Measurements from ENCODE around the gene AK5. TPM values are rescaled to one million over a fixed set of nuclear protein-coding genes. Genes with fewer than 3 reads are reported as not detected.
"Not testable (repeated sequence)": the region's sequence is repeated elsewhere in the genome, so short reads cannot be mapped to it uniquely, and the experiment has no call there.

Gene AK5
- total and polyA plus RNA-seq, 9 donors: 0.45 to 3.5 (median 0.82) TPM; not detected in 2

DNA sequence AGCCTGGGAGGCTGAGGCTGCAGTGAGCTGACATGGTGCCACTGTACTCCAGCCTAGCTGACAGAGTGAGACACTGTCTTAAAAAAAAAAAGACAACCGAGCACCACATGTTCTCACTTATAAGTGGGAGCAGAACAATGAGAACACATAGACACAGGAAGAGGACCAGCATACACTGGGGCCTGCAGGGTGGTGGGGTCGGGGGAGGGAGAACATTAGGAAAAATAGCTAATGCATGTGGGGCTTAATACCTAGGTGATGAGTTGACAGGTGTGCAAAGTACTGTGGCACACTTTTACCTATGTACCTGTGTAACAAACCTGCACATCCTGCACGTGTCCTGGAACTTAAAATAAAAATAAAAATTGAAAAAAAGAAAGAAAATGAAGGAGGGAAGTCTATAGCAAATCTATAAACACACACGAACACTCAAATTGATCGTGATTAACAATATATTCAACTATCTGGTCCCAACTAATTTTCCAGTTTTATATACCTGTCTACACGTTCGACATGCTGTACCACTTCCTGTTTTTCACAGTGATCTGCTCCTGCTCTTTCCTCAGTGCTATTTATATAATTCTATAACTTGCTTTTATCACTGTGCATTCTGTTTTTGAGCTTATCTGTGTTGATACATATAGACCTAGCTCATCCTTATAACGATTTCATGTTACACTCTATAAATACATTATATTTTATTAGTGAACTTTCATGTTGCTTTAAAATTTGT, 27.2 kb downstream of the AK5 start:
- TF ChIP-seq, protein P1, sequence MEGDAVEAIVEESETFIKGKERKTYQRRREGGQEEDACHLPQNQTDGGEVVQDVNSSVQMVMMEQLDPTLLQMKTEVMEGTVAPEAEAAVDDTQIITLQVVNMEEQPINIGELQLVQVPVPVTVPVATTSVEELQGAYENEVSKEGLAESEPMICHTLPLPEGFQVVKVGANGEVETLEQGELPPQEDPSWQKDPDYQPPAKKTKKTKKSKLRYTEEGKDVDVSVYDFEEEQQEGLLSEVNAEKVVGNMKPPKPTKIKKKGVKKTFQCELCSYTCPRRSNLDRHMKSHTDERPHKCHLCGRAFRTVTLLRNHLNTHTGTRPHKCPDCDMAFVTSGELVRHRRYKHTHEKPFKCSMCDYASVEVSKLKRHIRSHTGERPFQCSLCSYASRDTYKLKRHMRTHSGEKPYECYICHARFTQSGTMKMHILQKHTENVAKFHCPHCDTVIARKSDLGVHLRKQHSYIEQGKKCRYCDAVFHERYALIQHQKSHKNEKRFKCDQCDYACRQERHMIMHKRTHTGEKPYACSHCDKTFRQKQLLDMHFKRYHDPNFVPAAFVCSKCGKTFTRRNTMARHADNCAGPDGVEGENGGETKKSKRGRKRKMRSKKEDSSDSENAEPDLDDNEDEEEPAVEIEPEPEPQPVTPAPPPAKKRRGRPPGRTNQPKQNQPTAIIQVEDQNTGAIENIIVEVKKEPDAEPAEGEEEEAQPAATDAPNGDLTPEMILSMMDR (IDR thresholded peaks at IDR 0.05): no peak
- TF ChIP-seq EP300 (IDR thresholded peaks at IDR 0.05) (no peak), POLR2A (IDR thresholded peaks at IDR 0.05) (no peak)
- no peaks in the 10 kb centered on the region for H3K27me3 ChIP-seq
- DNase-seq: no peak
- no peaks in the 10 kb centered on the region for H3K9me3 ChIP-seq
- H3K4me1 ChIP-seq (ENCODE audit: insufficient read depth): no peaks in the 10 kb centered on the region
- H3K27ac ChIP-seq: no peak overlapping the region
- intact Hi-C loops (cut with DNase I): no loop called here
- no peak overlapping the region for H3K4me3 ChIP-seq
- no peaks in the 10 kb centered on the region for H3K36me3 ChIP-seq
- 46 to 62% (median 49%) methylated on average over 8 of the region's 8 CpGs for WGBS, 3 donors

DNA sequence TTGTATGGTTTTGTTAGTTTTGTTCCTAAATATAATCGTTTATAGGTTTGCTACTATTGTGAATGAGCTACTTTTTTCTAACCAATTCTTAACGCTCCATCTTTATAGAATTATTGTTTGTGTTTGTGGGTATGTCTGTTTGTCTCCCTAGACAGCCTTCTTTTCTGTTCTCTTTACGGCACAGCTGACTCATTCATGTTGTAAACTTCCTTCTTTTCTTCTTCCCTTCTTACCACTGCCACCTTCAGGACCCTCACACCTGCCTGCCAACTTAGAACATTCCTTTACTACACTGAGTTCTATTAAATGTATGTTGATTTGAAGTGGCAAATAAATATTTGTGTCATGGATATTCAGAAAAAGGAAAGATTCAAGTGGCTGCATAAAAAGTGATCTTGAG, 29.1 kb downstream of the AK5 start:
- no peaks in the 10 kb centered on the region for H3K27me3 ChIP-seq
- no peak for DNase-seq
- H3K4me1 ChIP-seq (ENCODE audit: insufficient read depth): no peaks in the 10 kb centered on the region
- intact Hi-C loops (cut with DNase I): no loop called here
- 78 to 85% (median 83%) methylated on average over 3 of the region's 3 CpGs for WGBS, 3 donors
- no peak overlapping the region for H3K27ac ChIP-seq
- no peaks in the 10 kb centered on the region for H3K9me3 ChIP-seq
- no peak overlapping the region for H3K4me3 ChIP-seq
- TF ChIP-seq, protein P1 (IDR thresholded peaks at IDR 0.05): no peak
- no peak for TF ChIP-seq EP300 (IDR thresholded peaks at IDR 0.05)
- TF ChIP-seq POLR2A (IDR thresholded peaks at IDR 0.05): no peak
- no peaks in the 10 kb centered on the region for H3K36me3 ChIP-seq

DNA sequence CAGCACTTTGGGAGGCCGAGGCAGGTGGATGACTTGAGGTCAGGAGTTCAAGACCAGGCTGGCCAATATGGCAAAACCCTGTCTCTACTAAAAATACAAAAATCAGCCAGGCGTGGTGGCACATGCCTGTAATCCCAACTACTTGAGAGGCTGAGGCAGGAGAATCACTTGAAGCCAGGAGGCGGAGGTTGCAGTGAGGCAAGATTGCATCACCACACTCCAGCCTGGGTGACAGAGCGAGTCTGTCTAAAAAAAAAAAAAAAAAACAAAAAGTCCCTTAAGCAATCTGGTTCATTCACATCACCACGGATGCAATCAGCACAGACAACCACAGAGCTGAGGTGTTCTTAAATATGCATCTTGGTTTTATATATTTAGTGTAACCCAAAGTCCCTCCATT, 30.5 kb downstream of the AK5 start:
- DNase-seq; H3K27ac ChIP-seq; intact Hi-C loops (cut with DNase I); H3K9me3 ChIP-seq; H3K36me3 ChIP-seq; H3K4me1 ChIP-seq (ENCODE audit: insufficient read depth); H3K4me3 ChIP-seq; H3K27me3 ChIP-seq: not testable (repeated sequence)
- WGBS, 3 donors: 85 to 94% (median 91%) methylated on average over 5 of the region's 5 CpGs

DNA sequence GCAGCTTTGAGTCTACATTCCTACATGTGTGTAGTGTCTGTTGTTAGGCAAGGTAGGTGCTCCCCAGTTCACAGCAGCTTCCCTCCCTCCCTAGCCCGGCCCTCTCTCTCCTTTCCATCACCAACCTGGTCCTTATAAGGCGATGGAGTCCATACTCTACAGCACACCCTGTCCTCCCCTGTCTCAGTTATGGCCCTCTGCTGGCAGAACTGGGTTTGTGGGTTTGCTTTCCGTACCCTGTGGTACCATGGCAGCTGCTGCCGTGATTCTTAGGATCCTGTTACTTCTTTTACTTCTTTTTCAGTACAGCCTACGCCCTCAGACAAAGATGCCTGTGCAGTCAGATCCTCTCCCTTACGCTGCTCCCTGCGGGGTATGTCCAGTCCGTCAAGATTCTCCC, 31.7 kb downstream of the AK5 start:
- H3K36me3 ChIP-seq: no peaks in the 10 kb centered on the region
- H3K27me3 ChIP-seq: no peaks in the 10 kb centered on the region
- no peaks in the 10 kb centered on the region for H3K9me3 ChIP-seq
- intact Hi-C loops (cut with DNase I): no loop called here
- no peak for DNase-seq
- no peak overlapping the region for H3K27ac ChIP-seq
- 65 to 68% (median 68%) methylated on average over 8 of the region's 8 CpGs for WGBS, 3 donors
- H3K4me1 ChIP-seq (ENCODE audit: insufficient read depth): no peaks in the 10 kb centered on the region
- TF ChIP-seq, protein P1 (IDR thresholded peaks at IDR 0.05): no peak
- TF ChIP-seq POLR2A (IDR thresholded peaks at IDR 0.05) (no peak), EP300 (IDR thresholded peaks at IDR 0.05) (no peak)
- H3K4me3 ChIP-seq: no peak overlapping the region

DNA sequence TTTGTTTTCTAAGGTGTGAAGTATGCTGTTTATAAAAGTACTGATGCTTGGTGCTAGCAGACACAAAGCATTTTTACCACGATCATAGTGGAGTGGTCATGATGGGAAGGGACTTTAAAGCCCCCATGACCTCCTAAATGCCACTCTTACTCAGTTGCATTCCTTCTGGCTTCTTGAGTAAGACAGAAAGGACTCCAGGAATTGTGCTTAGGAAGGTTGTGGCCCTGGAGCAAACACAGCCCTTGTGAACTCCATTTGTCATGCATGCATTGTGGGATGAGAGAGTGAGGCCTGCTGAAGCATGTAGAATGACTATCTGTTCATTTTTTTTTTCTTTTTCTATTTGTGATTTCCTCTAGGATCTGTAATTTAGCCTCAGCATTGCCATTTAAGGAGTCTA, 34.2 kb downstream of the AK5 start:
- Histone ChIP-seq H3K27me3 (no peaks in the 10 kb centered on the region), H3K9me3 (no peaks in the 10 kb centered on the region), H3K4me1 (ENCODE audit: insufficient read depth) (no peaks in the 10 kb centered on the region), H3K27ac (no peak overlapping the region), H3K4me3 (no peak overlapping the region), H3K36me3 (no peaks in the 10 kb centered on the region)
- intact Hi-C loops (cut with DNase I): no loop called here
- DNase-seq: no peak
- 74 to 96% (median 79%) methylated on average over 1 of the region's 1 CpG for WGBS, 3 donors
- TF ChIP-seq POLR2A (IDR thresholded peaks at IDR 0.05) (no peak), EP300 (IDR thresholded peaks at IDR 0.05) (no peak)
- TF ChIP-seq, protein P1 (IDR thresholded peaks at IDR 0.05): no peak

Data from ovary (tissue), 9 donors.